ENCODE data around the gene TUBB3.
A peak's percentile ranks its signal among the peaks of the same experiment; 100 is the strongest.
"Not testable (repeated sequence)": the region's sequence is repeated elsewhere in the genome, so short reads cannot be mapped to it uniquely, and the experiment has no call there.

TUBB3 gene

GRCh38 chr16:89946515-89946914 lies 23.4 kb downstream of the TUBB3 start:
- DNase-seq, result no peak

DNA sequence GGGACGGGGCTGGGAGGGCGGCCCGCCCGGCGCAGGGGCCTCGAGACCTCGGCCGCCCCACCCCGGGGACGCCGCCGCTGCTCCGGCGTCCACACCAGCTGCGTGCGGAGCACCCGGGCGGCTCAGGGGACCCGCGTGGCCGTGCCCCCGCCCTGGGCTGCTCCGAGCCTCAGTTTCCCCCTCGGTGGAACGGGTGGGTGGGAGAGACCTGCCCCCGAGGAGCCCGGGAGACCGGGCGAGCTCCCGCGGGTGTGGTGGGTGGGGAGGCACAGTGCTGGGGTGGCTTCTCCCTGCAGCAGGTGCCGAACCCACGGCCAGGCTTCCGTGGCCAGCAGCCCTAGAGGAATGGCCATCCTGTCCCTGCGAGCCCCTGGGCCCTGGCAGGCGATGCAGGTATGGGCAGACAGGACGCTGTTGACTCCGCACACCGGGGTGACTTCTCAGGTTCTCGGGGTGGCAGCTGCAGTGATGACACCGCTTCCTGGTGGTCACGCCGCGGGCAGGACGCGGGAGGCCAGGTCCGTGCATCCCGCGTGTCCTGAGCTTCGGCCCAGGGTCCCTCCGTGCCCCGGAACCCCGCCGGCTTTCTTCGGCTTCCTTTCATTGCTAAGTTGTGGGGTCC lies 26.1 kb downstream of the TUBB3 start:
- peak; percentile 54 for DNase-seq

- no peak for DNase-seq
Observed at GRCh38 chr16:89949756-89950155, 26.6 kb downstream of the TUBB3 start.

DNA sequence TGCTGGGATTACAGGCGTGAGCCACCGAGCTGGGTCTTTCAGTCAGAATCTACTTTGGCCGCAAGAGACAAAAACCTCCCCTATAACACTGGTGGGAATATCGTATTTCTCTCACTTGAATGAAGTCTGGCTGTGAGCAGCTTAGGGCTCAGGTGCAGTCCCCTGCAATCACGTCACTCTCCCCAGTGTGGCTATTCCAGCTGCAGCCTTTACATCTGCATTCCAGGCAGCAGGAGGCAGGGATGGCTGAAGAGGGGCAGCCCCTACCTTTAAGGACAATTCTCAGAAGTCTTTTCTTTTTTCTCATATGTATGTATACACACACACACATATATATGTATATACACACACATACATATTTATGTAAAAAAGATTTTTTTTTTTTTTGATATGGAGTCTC lies 28.4 kb downstream of the TUBB3 start:
- no peak for DNase-seq

DNA sequence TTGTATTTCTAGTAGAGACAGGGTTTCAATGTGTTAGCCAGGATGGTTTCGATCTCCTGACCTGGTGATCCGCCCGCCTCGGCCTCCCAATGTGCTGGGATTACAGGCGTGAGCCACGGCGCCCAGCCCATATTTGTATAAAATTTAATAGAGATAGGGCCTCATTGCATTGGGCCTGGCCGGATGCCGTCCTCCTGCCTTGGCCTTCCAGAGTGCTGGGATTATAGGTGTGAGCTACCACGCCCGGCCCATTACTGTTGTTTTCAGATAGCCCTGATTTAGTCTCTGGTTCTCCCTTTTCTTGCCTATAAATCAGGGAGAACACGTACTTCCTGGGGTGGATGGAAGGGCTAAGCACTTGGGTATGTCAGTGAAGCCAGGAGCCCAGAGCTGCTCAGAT lies 28.9 kb downstream of the TUBB3 start:
- DNase-seq, result no peak

GRCh38 chr16:89952551-89952950 lies 29.4 kb downstream of the TUBB3 start:
- DNase-seq, result no peak

- DNase-seq, result no peak
Observed at GRCh38 chr16:89953671-89954406, 30.7 kb downstream of the TUBB3 start.

- DNase-seq, result no peak
Observed at GRCh38 chr16:89954462-89954861, 31.3 kb downstream of the TUBB3 start.

- DNase-seq, result no peak
Observed at GRCh38 chr16:89955001-89955685, 32.0 kb downstream of the TUBB3 start.

GRCh38 chr16:89956505-89957215 lies 33.5 kb downstream of the TUBB3 start:
- no peak for DNase-seq

GRCh38 chr16:89957216-89957785 lies 34.2 kb downstream of the TUBB3 start:
- DNase-seq, result no peak

- DNase-seq, result peak; percentile 79
Observed at GRCh38 chr16:89958068-89958467, 34.9 kb downstream of the TUBB3 start.

- no peak for DNase-seq
Observed at GRCh38 chr16:89958596-89958995, 35.5 kb downstream of the TUBB3 start.

GRCh38 chr16:89960966-89961365 lies 37.8 kb downstream of the TUBB3 start:
- peak; percentile 51 for DNase-seq

- no peak for DNase-seq
Observed at GRCh38 chr16:89961920-89962319, 38.8 kb downstream of the TUBB3 start.

DNA sequence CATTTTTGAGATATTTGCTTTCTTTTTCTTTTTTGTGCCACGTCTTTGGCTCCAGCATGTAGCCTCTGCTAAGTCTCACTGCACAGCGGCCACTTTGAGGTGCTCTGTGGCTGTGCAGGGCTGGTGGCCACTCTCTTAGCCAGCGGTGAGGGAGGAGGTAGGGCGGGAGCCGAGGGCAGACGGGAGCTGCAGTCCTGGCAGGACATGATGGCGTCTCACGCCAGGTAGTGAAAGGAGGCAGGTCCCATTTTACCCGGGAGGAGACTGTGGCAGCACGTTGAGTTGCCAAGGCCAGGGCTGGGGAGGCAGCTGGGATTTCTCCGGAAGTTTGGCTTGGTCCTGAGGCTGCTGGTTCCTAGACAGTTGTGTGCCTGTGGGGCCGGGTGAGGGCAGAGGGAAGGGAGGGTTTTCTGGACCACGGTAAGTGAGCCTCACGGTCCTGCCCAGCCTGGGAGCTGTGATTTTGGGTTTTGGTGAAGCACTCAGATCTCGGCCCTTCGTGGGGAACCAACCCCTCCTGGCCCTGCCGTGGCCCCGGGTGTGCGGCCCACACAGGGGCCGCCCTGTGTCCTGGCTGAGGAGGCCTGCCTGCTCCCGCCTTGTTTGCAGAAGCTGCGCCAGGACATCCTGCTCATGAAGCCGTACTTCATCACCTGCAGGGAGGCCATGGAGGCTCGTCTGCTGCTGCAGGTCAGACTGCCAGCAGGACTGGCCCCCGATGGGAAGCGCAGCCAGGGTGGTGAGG lies 39.8 kb downstream of the TUBB3 start:
- DNase-seq, result no peak

- no peak for DNase-seq
Observed at GRCh38 chr16:89964201-89964600, 41.1 kb downstream of the TUBB3 start.

DNA sequence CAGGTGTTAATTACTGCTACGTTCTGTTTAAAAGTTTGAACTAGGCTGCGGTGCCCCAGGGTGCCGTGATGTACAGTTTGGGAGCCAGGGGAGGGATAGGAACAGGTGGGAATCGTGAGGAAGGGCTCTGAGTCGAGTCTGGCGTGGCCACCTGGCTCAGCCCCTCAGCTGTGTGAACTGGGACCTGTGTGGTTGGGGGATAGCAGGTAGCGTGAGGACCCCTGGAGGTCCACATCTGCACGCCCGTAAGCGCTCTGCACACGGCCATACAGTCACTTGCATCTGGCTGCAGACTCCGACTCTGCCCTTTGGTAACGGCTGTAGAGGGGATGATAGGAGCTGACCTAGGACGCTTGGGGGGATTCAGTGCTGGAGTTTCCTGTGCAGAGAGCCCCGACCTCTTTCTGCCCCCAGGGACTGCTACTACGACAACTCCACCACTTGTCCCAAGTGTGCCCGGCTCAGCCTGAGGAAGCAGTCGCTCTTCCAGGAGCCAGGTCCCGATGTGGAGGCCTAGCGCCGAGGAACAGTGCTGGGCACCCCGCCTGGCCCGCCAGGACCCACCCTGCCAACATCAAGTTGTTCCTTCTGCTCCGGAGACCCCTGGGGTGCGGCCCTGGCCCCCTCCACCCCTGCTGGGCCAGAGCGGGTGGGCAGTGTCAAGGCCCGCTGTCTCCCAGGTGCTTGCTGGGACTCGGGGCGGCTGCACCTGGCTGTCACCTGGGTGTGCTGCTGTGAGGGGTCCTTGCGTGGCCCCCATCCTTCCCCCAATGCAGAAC lies 42.5 kb downstream of the TUBB3 start:
- DNase-seq, result no peak

- DNase-seq, result no peak
Observed at GRCh38 chr16:89966756-89967155, 43.6 kb downstream of the TUBB3 start.

DNA sequence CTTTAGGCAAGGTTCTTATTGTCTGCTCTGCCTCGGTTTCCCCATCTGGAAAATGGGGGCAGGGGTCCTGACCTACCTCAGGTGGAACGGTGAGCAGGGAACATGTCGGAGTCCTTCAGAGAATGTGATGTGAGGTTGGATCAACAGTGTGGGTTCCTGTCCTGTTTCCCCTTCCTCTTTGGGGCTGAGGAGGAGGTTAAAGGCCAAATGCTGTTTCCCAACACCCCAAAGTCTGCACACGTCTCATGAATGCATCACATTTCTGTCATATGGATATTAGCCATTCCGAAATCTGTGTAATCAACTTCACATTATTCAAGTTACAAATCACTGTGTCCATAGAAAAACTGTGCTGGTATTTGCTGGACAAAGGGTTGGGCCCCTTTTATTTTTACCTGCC lies 44.3 kb downstream of the TUBB3 start:
- DNase-seq, result not testable (repeated sequence)

- DNase-seq, result not testable (repeated sequence)
Observed at GRCh38 chr16:89968074-89968473, 44.9 kb downstream of the TUBB3 start.
